Naive thymus-derived CD8-positive, alpha-beta T cell (primary cell): ENCODE data around the gene CRIP1. TPM values are rescaled to one million over a fixed set of nuclear protein-coding genes. Genes with fewer than 3 reads are reported as not detected.
A peak's percentile ranks its signal among the peaks of the same experiment; 100 is the strongest.

Experiments
- ATAC-seq, 2 donors: fragments of 150-1000 bp; cut with Tn5 transposase in 1 of 2; sonication (Bioruptor Pico), chemical (Tn5 transposase) in 1 of 2; 1 replicate in 1 of 2; 2 replicates in 1 of 2; pipeline ENCODE4 v1.10.0; 2021; ENCODE audit warnings: mild to moderate bottlenecking in 2 of 2, moderate library complexity in 2 of 2
- POLR2A ChIA-PET: fragments of 350-600 bp; sonication (Branson Sonifier 250); formaldehyde crosslinking; loops from one replicate; lab custom pipeline; 2021; ENCODE audit warnings: antibody characterized with exemption; lab: Charles Lee
- DNase-seq, 10 donors: peaks; one replicate each; pipeline versions ENCODE4 v3.0.0 to v3.0.0-alpha.2; 2020 to 2022
- H3K27ac Mint-ChIP-seq, 10 donors: one replicate each; pipeline ENCODE4 v1.8.0; 2020 to 2022; ENCODE audit warnings: mild to moderate bottlenecking in 10 of 10, mixed read lengths in 10 of 10, moderate library complexity in 4 of 10, inconsistent platforms in 1 of 10
- H3K27me3 Mint-ChIP-seq, 5 donors: one replicate each; pipeline ENCODE4 v1.8.0; 2021 to 2022; ENCODE audit warnings: mixed read lengths in 5 of 5
- H3K36me3 Mint-ChIP-seq, 3 donors: one replicate each; pipeline ENCODE4 v1.8.0; 2020 to 2022; ENCODE audit warnings: mixed read lengths in 3 of 3, mild to moderate bottlenecking in 2 of 3, inconsistent platforms in 1 of 3
- H3K4me1 Mint-ChIP-seq, 4 donors: one replicate each; pipeline ENCODE4 v1.8.0; 2021 to 2022; ENCODE audit warnings: mixed read lengths in 4 of 4
- H3K4me3 Mint-ChIP-seq, 10 donors: one replicate each; pipeline ENCODE4 v1.8.0; 2020 to 2022; ENCODE audit warnings: mild to moderate bottlenecking in 10 of 10, mixed read lengths in 10 of 10, moderate library complexity in 6 of 10, inconsistent platforms in 1 of 10
- H3K9me3 Mint-ChIP-seq, 9 donors: one replicate each; pipeline ENCODE4 v1.8.0; 2020 to 2022; ENCODE audit warnings: mixed read lengths in 9 of 9, mild to moderate bottlenecking in 3 of 9, inconsistent platforms in 1 of 9, moderate library complexity in 1 of 9
- polyA plus RNA-seq, 3 donors: library from polyadenylated mRNA; unstranded; fragments of 300-500 nt; fragmentation: Illumina TruSeq; gene quantifications; one replicate each; pipeline ENCODE4 v1.2.3, GENCODE V29; 2021
- total RNA-seq, 8 experiments: library from RNA in 2 of 8; stranded (reverse) in 2 of 8; gene quantifications; one replicate each; pipeline ENCODE4 v1.2.3 and lab custom pipeline; 2021 to 2026

Gene CRIP1
- total and polyA plus RNA-seq, 5 experiments from 2014 or later = 96.5 to 784 (median 342) TPM

GRCh38 chr14:105500726-105501101 is 14.0 kb downstream of the CRIP1 start:
- Mint-ChIP-seq H3K9me3 (no peaks in the 10 kb centered on the region), H3K4me1 (no peaks in the 10 kb centered on the region), H3K4me3 (no peak overlapping the region), H3K27ac (peak overlapping the region in 4 of 10 donors; percentile 13 to 52 (median 24)), H3K36me3 (peaks cover 0 to 2% (median 0%) of the 10 kb centered on the region in 3 donors), H3K27me3 (peaks cover 0 to 9% (median 0%) of the 10 kb centered on the region in 5 donors)
- POLR2A ChIA-PET = no interaction called here
- no peak for ATAC-seq
- peak in 1 of 10 donors; percentile 24 for DNase-seq

GRCh38 chr14:105501504-105502291 is 15.0 kb downstream of the CRIP1 start:
- Mint-ChIP-seq H3K4me1 (no peaks in the 10 kb centered on the region), H3K27ac (peak overlapping the region in 1 of 10 donors; percentile 65), H3K27me3 (peaks cover 0 to 9% (median 0%) of the 10 kb centered on the region in 5 donors), H3K9me3 (no peaks in the 10 kb centered on the region), H3K36me3 (peaks cover 0 to 2% (median 0%) of the 10 kb centered on the region in 3 donors), H3K4me3 (no peak overlapping the region)
- ATAC-seq (no peak), DNase-seq (peak in 1 of 10 donors; percentile 42)
- POLR2A ChIA-PET = interaction anchor here (1.2 kb wide), 1 partner anchor 21 kb away, joined by 3 read pairs; no protein-coding TSS in a partner anchor

GRCh38 chr14:105502446-105503295 is 16.0 kb downstream of the CRIP1 start:
- Mint-ChIP-seq H3K36me3 (peaks cover 0 to 2% (median 0%) of the 10 kb centered on the region in 3 donors), H3K4me1 (peaks cover 0 to 1% (median 0%) of the 10 kb centered on the region in 4 donors), H3K27ac (peak overlapping the region in 4 of 10 donors; percentile 13 to 73 (median 44)), H3K27me3 (peaks cover 0 to 15% (median 2%) of the 10 kb centered on the region in 5 donors), H3K9me3 (no peaks in the 10 kb centered on the region), H3K4me3 (no peak overlapping the region)
- ATAC-seq (no peak), DNase-seq (peak in 1 of 10 donors; percentile 31)
- POLR2A ChIA-PET = interaction anchor here (1.2 kb wide), 1 partner anchor 22 kb away, joined by 3 read pairs; no protein-coding TSS in a partner anchor

GRCh38 chr14:105503296-105503640 is 16.6 kb downstream of the CRIP1 start:
- Mint-ChIP-seq H3K27ac (no peak overlapping the region), H3K4me3 (no peak overlapping the region), H3K36me3 (peaks cover 0 to 1% (median 0%) of the 10 kb centered on the region in 3 donors), H3K9me3 (no peaks in the 10 kb centered on the region), H3K4me1 (peaks cover 0 to 3% (median under 1%) of the 10 kb centered on the region in 4 donors), H3K27me3 (peaks cover 3 to 21% (median 6%) of the 10 kb centered on the region in 5 donors)
- no peak for ATAC-seq
- DNase-seq = peak in 1 of 10 donors; percentile 34
- POLR2A ChIA-PET = no interaction called here

GRCh38 chr14:105503935-105504692 is 17.4 kb downstream of the CRIP1 start:
- Mint-ChIP-seq H3K36me3 (no peaks in the 10 kb centered on the region), H3K4me3 (no peak overlapping the region), H3K9me3 (no peaks in the 10 kb centered on the region), H3K27ac (no peak overlapping the region), H3K27me3 (peaks cover 7 to 30% (median 10%) of the 10 kb centered on the region in 5 donors), H3K4me1 (peaks cover 0 to 3% (median under 1%) of the 10 kb centered on the region in 4 donors)
- ATAC-seq = no peak
- POLR2A ChIA-PET = no interaction called here
- peak in 1 of 10 donors; percentile 45 for DNase-seq

- Mint-ChIP-seq H3K27ac (no peak overlapping the region), H3K4me3 (no peak overlapping the region), H3K36me3 (no peaks in the 10 kb centered on the region), H3K9me3 (no peaks in the 10 kb centered on the region), H3K4me1 (peaks cover 0 to 3% (median under 1%) of the 10 kb centered on the region in 4 donors), H3K27me3 (peaks cover 7 to 31% (median 10%) of the 10 kb centered on the region in 5 donors)
- peak in 1 of 10 donors; percentile 16 for DNase-seq
- POLR2A ChIA-PET = no interaction called here
- ATAC-seq = no peak
Observed at GRCh38 chr14:105505101-105505500, 18.4 kb downstream of the CRIP1 start.

- Mint-ChIP-seq H3K9me3 (no peaks in the 10 kb centered on the region), H3K4me3 (no peak overlapping the region), H3K27me3 (peaks cover 10 to 42% (median 19%) of the 10 kb centered on the region in 5 donors), H3K27ac (peak overlapping the region in 1 of 10 donors; percentile 5), H3K4me1 (peaks cover 0 to 3% (median under 1%) of the 10 kb centered on the region in 4 donors), H3K36me3 (no peaks in the 10 kb centered on the region)
- no peak for ATAC-seq
- POLR2A ChIA-PET = interaction anchor here (0.6 kb wide), 1 partner anchor 421 kb away, joined by 8 read pairs; no protein-coding TSS in a partner anchor
- DNase-seq = peak in 1 of 10 donors; percentile 35
Observed at GRCh38 chr14:105507247-105507646, 20.6 kb downstream of the CRIP1 start.

- ATAC-seq = no peak
Observed at GRCh38 chr14:105508069-105508468, 21.4 kb downstream of the CRIP1 start.

GRCh38 chr14:105508601-105509000 is 21.9 kb downstream of the CRIP1 start:
- POLR2A ChIA-PET = no interaction called here
- Mint-ChIP-seq H3K36me3 (no peaks in the 10 kb centered on the region), H3K9me3 (no peaks in the 10 kb centered on the region), H3K4me1 (peaks cover 0 to 3% (median under 1%) of the 10 kb centered on the region in 4 donors), H3K27ac (peak overlapping the region in 1 of 10 donors; percentile 82), H3K27me3 (peaks cover 13 to 51% (median 24%) of the 10 kb centered on the region in 5 donors), H3K4me3 (no peak overlapping the region)
- no peak for ATAC-seq
- DNase-seq = no peak

More at GRCh38 chr14:105508069-105508468, 21.4 kb downstream of the CRIP1 start:
- Mint-ChIP-seq H3K36me3 (no peaks in the 10 kb centered on the region), H3K27ac (no peak overlapping the region), H3K9me3 (no peaks in the 10 kb centered on the region), H3K27me3 (peaks cover 13 to 48% (median 21%) of the 10 kb centered on the region in 5 donors), H3K4me3 (no peak overlapping the region), H3K4me1 (peaks cover 0 to 3% (median under 1%) of the 10 kb centered on the region in 4 donors)
- peak in 1 of 10 donors; percentile 34 for DNase-seq
- POLR2A ChIA-PET = no interaction called here

GRCh38 chr14:105517096-105517495 is 30.4 kb downstream of the CRIP1 start:
- no peak overlapping the region for H3K4me3 Mint-ChIP-seq
- H3K36me3 Mint-ChIP-seq = no peaks in the 10 kb centered on the region
- ATAC-seq (no peak), DNase-seq (no peak)
- H3K9me3 Mint-ChIP-seq = peaks cover 0 to 2% (median 0%) of the 10 kb centered on the region in 9 donors
- POLR2A ChIA-PET = no interaction called here
- H3K27me3 Mint-ChIP-seq = peaks cover 19 to 43% (median 22%) of the 10 kb centered on the region in 5 donors
- H3K27ac Mint-ChIP-seq = no peak overlapping the region
- no peaks in the 10 kb centered on the region for H3K4me1 Mint-ChIP-seq

- Mint-ChIP-seq H3K36me3 (no peaks in the 10 kb centered on the region), H3K4me1 (no peaks in the 10 kb centered on the region), H3K27me3 (peaks cover 13 to 29% (median 17%) of the 10 kb centered on the region in 5 donors), H3K9me3 (peaks cover 0 to 8% (median 3%) of the 10 kb centered on the region in 9 donors), H3K4me3 (no peak overlapping the region), H3K27ac (no peak overlapping the region)
- DNase-seq (no peak), ATAC-seq (no peak)
- POLR2A ChIA-PET = interaction anchor here (0.7 kb wide), 1 partner anchor 633 kb away, joined by 3 read pairs; no protein-coding TSS in a partner anchor
Observed at GRCh38 chr14:105519946-105520698, 33.4 kb downstream of the CRIP1 start.
